Measurements from ENCODE around the gene SLC7A7.
"Not testable (repeated sequence)": the region's sequence is repeated elsewhere in the genome, so short reads cannot be mapped to it uniquely, and the experiment has no call there.

The SLC7A7 gene

DNA sequence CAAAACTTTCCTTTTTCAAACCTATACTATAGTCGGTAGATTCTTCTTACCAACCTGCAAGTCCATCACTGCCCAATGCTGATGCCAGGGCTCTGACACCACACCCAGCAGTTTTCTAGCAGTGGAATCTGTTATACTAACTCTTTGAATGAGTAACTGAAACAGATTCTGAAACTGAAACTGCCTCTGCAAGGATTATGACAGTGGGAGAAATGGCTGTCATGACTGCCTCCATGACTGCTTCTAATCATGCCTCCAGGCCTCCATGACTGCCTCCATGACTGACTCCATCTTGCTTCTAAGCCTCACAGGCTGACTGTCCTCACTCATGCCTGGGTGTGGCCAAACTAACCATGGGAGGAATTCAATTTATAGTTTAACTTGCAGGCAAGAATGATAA lies 78.2 kb downstream of the SLC7A7 start:
- no peaks in the 10 kb centered on the region for H3K27me3 Mint-ChIP-seq
- H3K36me3 Mint-ChIP-seq (ENCODE audit: low read depth), result no peaks in the 10 kb centered on the region
- no peak overlapping the region for H3K4me3 Mint-ChIP-seq
- H3K27ac Mint-ChIP-seq, result peak overlapping the region; percentile 79
- no peaks in the 10 kb centered on the region for H3K9me3 Mint-ChIP-seq
- H3K4me1 Mint-ChIP-seq (ENCODE audit: low read depth), result peaks cover 11% of the 10 kb centered on the region

DNA sequence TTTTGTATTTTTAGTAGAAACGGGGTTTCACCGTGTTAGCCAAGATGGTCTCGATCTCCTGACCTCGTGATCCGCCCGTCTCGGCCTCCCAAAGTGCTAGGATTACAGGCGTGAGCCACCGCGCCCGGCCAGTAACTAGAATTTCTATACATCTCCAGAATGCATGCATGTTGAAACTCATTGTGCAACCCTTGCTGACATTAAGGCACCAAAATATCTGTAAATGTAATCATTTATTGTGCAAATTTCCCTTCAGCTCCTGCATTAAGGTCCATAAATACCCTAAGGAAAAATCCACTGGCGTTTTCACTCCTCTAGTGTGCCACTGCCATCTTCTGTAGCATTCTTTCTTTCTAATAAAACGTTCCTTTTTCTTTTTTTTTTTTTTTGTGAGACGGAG lies 78.9 kb downstream of the SLC7A7 start:
- peaks cover 11% of the 10 kb centered on the region for H3K4me1 Mint-ChIP-seq (ENCODE audit: low read depth)
- H3K36me3 Mint-ChIP-seq (ENCODE audit: low read depth); H3K27me3 Mint-ChIP-seq; H3K4me3 Mint-ChIP-seq; H3K27ac Mint-ChIP-seq; H3K9me3 Mint-ChIP-seq: not testable (repeated sequence)

DNA sequence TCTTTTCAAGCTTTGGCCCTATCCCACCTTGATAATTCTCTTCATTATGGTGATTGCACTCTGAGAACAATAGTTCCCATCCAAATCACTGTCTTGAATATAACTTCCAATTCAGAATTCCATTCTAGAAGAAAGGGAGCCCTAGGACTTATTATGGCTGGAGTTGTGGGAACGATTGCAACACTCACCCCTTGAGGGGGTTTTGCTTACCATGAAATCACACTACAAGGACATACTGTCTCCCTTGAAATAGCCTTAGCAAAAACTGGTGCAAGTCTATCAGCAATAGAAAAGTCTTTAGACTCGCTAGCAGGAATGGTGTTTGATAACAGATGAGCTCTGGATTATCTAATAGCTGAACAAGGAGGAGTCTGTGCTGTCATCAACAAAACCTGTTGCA lies 80.1 kb downstream of the SLC7A7 start:
- no peaks in the 10 kb centered on the region for H3K9me3 Mint-ChIP-seq
- no peak overlapping the region for H3K27ac Mint-ChIP-seq
- peaks cover 6% of the 10 kb centered on the region for H3K27me3 Mint-ChIP-seq
- H3K36me3 Mint-ChIP-seq (ENCODE audit: low read depth), result no peaks in the 10 kb centered on the region
- H3K4me1 Mint-ChIP-seq (ENCODE audit: low read depth), result peaks cover 11% of the 10 kb centered on the region
- H3K4me3 Mint-ChIP-seq, result no peak overlapping the region

DNA sequence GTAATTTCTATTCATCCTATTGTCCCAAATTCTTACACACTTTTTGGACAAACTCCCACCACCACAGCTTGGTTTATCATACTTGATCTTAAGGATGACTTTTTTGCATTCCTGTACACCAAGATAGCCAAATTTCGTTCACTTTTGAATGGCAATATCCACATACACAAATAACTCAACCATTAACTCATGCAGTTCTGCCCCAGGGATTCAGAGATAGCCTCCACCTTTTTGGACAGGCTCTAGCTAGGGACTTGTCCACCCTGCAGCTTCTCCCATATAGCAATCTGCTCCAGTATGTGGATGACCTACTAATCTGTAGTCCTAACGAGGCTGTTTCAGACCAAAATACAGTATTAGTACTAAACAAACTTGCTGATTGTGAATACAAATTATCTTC lies 81.4 kb downstream of the SLC7A7 start:
- H3K9me3 Mint-ChIP-seq, result no peaks in the 10 kb centered on the region
- no peaks in the 10 kb centered on the region for H3K36me3 Mint-ChIP-seq (ENCODE audit: low read depth)
- H3K27ac Mint-ChIP-seq, result no peak overlapping the region
- no peak overlapping the region for H3K4me3 Mint-ChIP-seq
- H3K4me1 Mint-ChIP-seq (ENCODE audit: low read depth), result peaks cover 11% of the 10 kb centered on the region
- H3K27me3 Mint-ChIP-seq, result peaks cover 6% of the 10 kb centered on the region

DNA sequence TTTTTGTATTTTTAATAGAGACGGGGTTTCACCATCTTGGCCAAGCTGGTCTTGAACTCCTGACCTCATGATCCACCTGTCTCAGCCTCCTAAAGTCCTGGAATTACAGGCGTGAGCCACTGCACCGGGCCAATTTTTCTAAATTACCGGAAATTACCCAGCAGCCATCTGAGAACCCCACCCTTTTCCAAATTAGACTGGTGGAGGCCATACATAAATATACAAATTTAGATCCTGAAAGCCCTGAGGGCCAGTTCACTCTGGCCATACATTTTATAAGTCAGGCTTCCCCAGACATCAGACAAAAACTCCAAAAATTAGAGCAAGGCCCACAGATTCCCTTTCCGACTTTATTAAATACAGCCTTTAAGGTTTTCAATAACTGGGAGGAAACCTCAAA lies 83.2 kb downstream of the SLC7A7 start:
- H3K4me1 Mint-ChIP-seq (ENCODE audit: low read depth); H3K36me3 Mint-ChIP-seq (ENCODE audit: low read depth); H3K9me3 Mint-ChIP-seq; H3K27me3 Mint-ChIP-seq; H3K27ac Mint-ChIP-seq; H3K4me3 Mint-ChIP-seq: not testable (repeated sequence)

DNA sequence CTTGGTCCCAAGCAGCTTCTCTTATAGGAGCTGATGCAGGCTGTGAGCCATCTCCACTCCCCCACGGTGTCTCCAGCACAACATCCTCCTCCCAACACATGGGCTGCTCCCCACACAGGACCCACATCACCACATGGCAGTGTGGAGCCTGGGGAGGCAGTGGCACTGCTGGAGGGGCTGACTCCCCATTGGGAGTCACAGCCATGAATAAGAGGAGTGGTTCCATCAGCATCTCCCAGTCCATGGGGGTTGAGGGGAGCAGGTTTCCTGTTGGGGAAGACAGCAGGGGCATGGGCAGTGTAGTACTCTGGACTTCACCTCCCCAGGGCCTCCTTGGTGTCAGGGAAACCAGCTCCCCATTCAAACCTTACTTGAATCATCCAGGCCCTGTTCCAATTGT lies 89.2 kb downstream of the SLC7A7 start:
- H3K27me3 Mint-ChIP-seq, result peaks cover under 1% of the 10 kb centered on the region
- no peak overlapping the region for H3K27ac Mint-ChIP-seq
- H3K36me3 Mint-ChIP-seq (ENCODE audit: low read depth), result no peaks in the 10 kb centered on the region
- H3K4me1 Mint-ChIP-seq (ENCODE audit: low read depth), result no peaks in the 10 kb centered on the region
- no peak overlapping the region for H3K4me3 Mint-ChIP-seq
- H3K9me3 Mint-ChIP-seq, result no peaks in the 10 kb centered on the region

DNA sequence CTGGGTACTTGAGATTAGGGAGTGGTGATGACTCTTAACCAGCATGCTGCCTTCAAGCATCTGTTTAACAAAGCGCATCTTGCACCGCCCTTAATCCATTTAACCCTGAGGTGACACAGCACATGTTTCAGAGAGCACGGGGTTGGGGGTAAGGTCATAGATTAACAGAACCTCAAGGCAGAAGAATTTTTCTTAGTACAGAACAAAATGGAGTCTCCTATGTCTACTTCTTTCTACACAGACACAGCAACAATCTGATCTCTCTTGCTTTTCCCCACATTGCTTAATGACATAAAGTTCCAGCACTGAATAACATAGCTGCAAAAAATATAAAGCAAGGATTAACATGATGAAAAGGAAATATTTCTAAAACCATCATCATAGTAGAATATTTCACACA lies 89.9 kb downstream of the SLC7A7 start:
- H3K27me3 Mint-ChIP-seq; H3K4me1 Mint-ChIP-seq (ENCODE audit: low read depth); H3K4me3 Mint-ChIP-seq; H3K27ac Mint-ChIP-seq; H3K9me3 Mint-ChIP-seq; H3K36me3 Mint-ChIP-seq (ENCODE audit: low read depth): not testable (repeated sequence)

DNA sequence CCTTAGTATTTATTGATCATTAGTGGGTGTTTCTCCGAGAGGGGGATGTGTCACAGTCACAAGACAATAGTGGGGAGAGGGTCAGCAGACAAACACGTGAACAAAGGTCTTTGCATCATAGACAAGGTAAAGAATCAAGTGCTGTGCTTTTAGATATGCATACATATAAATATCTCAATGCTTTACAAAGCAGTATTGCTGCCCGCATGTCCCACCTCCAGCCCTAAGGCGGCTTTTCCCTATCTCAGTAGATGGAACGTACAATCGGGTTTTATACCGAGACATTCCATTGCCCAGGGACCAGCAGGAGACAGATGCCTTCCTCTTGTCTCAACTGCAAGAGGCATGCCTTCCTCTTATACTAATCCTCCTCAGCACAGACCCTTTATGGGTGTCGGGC lies 90.4 kb downstream of the SLC7A7 start:
- H3K27ac Mint-ChIP-seq; H3K4me3 Mint-ChIP-seq; H3K9me3 Mint-ChIP-seq; H3K36me3 Mint-ChIP-seq (ENCODE audit: low read depth); H3K27me3 Mint-ChIP-seq; H3K4me1 Mint-ChIP-seq (ENCODE audit: low read depth): not testable (repeated sequence)

DNA sequence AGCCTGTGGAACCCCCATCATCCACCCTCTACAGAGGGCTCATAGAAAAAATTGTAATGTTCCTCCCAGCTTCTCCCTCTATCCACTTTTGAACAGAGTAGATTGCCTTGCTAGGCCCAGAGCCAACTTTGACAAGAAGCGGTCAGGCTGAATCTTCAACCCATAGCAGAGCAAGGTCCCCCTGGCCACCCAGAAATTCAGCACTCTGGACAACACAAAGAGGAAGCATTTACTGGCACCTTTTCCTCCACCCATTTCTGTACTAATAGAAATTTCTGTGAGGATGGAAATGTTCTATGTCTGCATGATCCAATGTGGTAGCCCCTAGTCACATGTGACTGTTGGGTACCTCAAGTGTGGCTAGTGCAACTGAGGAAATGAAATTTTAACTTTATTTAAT lies 91.4 kb downstream of the SLC7A7 start:
- Mint-ChIP-seq H3K36me3 (ENCODE audit: low read depth) (no peaks in the 10 kb centered on the region), H3K27me3 (peaks cover 3% of the 10 kb centered on the region), H3K27ac (no peak overlapping the region), H3K4me1 (ENCODE audit: low read depth) (no peaks in the 10 kb centered on the region), H3K4me3 (no peak overlapping the region), H3K9me3 (no peaks in the 10 kb centered on the region)

Data from stimulated activated naive CD8-positive, alpha-beta T cell treated with anti-CD3 and anti-CD28 coated beads, Interleukin-15, Interleukin-2, amounts not matched to agents 100 ng/mL and 50 ng/mL, for 24 hours (primary cell).